NT2/D1 (cell line): ENCODE results near the gene BCL2L12.

Experiments
- DNase-seq: peaks from one replicate; pipeline ENCODE4 v3.0.0-alpha.2; 2011; ENCODE audit warnings: low read depth, low spot score
- H3K27me3 ChIP-seq: 2 replicates; pipeline ENCODE4 v1.6.0; 2011; ENCODE audit warnings: mild to moderate bottlenecking; ENCODE audit not compliant: insufficient read length, insufficient read depth
- H3K36me3 ChIP-seq: 2 replicates; pipeline ENCODE4 v1.6.1; 2011; ENCODE audit warnings: mild to moderate bottlenecking, low read length, mixed read lengths; ENCODE audit not compliant: insufficient read depth, insufficient read length
- H3K4me1 ChIP-seq: 2 replicates; pipeline ENCODE4 v1.5.1; 2011; ENCODE audit not compliant: insufficient read depth, insufficient read length
- H3K4me3 ChIP-seq: 2 replicates; pipeline ENCODE4 v1.5.1; 2011; ENCODE audit warnings: low read depth; ENCODE audit not compliant: insufficient read length
- H3K9ac ChIP-seq: 2 replicates; pipeline ENCODE4 v1.6.0; 2011; ENCODE audit warnings: low read depth; ENCODE audit not compliant: insufficient read length
- H3K9me3 ChIP-seq: 2 replicates; pipeline ENCODE4 v1.5.1; 2011; ENCODE audit warnings: mild to moderate bottlenecking, low read length; ENCODE audit not compliant: insufficient read depth
- SUZ12 ChIP-seq: IDR thresholded peaks from 2 replicates; pipeline ENCODE4 v1.6.1; 2011; ENCODE audit not compliant: insufficient read length, insufficient read depth; ENCODE audit errors: extremely low read depth
- YY1 ChIP-seq: IDR thresholded peaks from 2 replicates; pipeline ENCODE4 v1.6.1; 2011; ENCODE audit not compliant: insufficient read length, insufficient read depth
- ZNF274 ChIP-seq: IDR thresholded peaks from 2 replicates; pipeline ENCODE4 v1.6.1; 2011; ENCODE audit warnings: mild to moderate bottlenecking, low read depth, low read length

Gene BCL2L12

DNA sequence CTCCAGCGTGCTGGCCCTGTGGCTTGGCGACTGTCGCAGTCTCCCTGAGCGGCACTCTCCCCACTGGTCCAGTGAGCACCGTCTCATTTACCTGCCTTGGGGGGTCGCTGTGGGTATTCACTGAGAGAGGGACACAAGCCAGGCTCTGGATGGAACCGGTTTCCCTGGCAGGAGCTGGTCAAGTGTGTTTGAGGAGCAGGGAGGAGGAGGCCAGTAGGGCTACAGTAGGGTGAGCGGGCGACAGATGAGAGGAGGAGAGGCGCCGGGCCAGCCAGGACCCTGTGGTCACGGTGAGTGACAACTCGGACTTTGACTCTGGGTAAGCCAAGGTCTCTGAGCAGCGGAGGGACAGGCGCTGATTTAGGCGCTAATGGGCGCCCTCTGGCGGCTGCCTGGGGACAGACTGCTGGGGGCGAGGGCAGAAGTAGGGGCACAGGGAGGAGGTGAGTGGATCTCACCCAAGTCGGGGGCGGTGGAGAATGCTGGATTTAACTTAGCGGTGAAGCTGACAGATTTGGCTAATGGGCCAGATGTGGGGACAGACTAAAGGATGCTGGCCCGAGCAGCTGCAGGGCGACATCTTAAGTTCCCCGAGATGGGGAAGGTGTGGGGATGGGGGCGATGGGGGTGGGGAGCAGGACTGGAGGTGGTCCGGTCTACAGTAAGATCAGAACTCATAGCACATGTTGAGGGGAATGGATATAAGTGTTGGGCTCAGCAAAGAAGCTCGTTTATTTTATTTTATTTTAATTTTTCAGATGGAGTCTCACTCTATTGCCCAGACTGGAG, 6.6 kb downstream of the BCL2L12 start:
- Histone ChIP-seq H3K4me3 (no peak overlapping the region), H3K9me3 (no peaks in the 10 kb centered on the region), H3K36me3 (peaks cover 46% of the 10 kb centered on the region), H3K27me3 (no peaks in the 10 kb centered on the region), H3K9ac (peak overlapping the region; percentile 67), H3K4me1 (peaks cover 8% of the 10 kb centered on the region)
- no peak for DNase-seq
- TF ChIP-seq SUZ12 (no peak), YY1 (no peak), ZNF274 (no peak)

DNA sequence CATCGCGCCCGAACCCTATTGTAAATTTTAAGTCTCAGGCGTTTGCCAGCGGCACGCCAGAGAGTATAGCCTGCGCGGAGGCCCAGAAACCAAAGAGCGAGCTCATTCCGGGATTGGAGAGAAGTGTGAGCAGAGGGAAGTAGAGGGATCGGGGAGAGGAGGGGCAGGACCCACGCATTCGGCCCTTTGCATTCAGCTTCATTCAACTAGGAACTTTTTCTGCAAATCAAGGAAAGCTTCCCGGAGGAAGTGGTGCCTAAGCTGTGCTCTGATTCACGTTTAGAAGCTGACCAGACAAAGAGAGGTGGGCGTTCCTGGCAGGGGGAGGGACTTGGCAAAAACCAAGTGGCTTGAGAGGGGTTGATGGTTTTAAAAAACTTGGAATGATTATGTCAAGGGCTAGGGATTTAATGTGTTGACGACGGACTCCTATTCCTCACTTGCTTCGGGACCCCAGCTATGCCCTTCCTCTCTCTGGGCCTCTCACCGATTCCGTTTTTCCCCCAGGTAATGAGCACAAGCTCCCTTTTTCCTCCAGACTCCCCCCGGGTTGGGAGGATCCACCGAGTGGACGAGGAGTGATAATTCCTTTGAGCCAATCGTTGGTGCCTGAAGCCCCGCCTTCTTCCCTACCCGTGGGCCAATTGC, 10.5 kb downstream of the BCL2L12 start:
- H3K9me3 ChIP-seq = no peaks in the 10 kb centered on the region
- TF ChIP-seq YY1 = no peak
- peaks cover 35% of the 10 kb centered on the region for H3K36me3 ChIP-seq
- H3K27me3 ChIP-seq = no peaks in the 10 kb centered on the region
- peak; percentile 83 for DNase-seq
- H3K9ac ChIP-seq = peak overlapping the region; percentile 86
- peaks cover 11% of the 10 kb centered on the region for H3K4me1 ChIP-seq
- peak overlapping the region; percentile 72 for H3K4me3 ChIP-seq

DNA sequence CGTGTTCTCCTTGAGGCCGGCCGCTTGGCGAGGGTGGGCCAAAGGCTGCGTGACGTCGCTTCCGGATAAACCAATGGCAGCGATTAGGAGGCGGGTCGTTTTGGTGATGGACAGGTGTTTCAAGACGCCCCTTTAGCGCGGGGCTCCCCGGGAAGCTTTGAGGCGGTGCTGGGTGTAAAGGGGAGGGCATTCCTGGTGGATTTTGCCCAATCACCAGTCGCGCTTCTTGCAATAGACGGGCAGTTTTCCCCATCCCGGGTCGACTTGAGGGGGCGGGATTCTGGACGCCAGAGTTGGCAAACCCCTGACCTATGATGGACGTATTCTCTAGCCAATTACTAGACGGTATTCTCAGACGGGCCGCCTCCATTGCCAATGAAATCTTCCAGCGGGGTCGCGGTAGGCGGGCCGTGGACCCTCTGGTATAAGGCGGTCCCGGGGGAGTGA, 11.1 kb downstream of the BCL2L12 start:
- Histone ChIP-seq H3K4me3 (peak overlapping the region; percentile 98), H3K9ac (peak overlapping the region; percentile 99), H3K36me3 (peaks cover 35% of the 10 kb centered on the region), H3K9me3 (no peaks in the 10 kb centered on the region), H3K4me1 (peaks cover 6% of the 10 kb centered on the region), H3K27me3 (no peaks in the 10 kb centered on the region)
- DNase-seq = peak; percentile 98
- TF ChIP-seq YY1 (no peak), SUZ12 (no peak), ZNF274 (no peak)

DNA sequence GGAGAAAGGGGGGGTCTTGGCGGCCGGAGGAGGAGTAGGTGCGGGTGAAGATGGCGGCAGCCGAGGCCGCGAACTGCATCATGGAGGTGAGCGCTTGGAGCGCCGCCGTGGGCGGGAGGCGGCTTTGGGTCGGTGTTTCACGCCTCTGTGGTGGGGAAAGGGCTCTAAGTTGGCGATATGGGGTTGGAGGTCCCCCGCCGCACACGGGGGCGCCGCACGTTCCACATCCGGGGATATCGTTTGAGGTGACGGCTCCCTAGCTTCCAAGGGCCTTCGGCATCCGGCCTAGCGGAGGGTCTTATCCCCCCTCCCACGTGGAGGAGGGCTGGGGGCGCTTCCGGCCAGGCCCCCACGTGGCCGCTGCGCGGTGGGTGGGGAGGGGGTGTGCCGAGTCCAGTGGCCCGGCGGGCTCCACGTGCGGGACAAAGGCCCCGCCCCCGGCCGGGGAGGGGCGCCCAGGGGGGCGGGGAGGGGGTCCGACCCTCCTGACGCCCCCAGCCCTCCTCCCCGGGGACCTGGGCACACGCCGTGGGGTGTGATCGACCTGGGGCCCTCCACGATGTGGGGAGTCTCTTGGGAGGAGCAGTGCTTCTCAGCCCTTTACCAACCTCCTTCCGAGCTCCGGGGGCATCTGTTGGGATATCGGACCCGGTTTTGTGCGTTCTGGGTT, 11.6 kb downstream of the BCL2L12 start, which contains the start of gene PRMT1:
Gene PRMT1, plus strand, starts transcription at position 41 of the 670 bp plus-strand sequence. Its CDS starts 10 bp downstream, at position 51.
- Histone ChIP-seq H3K36me3 (peaks cover 40% of the 10 kb centered on the region), H3K27me3 (no peaks in the 10 kb centered on the region), H3K4me1 (peaks cover 4% of the 10 kb centered on the region), H3K9me3 (no peaks in the 10 kb centered on the region), H3K9ac (peak within 1 kb of the TSS; percentile 99), H3K4me3 (peak within 1 kb of the TSS; percentile 98)
- no peak for DNase-seq
- no peak for TF ChIP-seq SUZ12
- TF ChIP-seq YY1 = peak; percentile 23
- no peak for TF ChIP-seq ZNF274

DNA sequence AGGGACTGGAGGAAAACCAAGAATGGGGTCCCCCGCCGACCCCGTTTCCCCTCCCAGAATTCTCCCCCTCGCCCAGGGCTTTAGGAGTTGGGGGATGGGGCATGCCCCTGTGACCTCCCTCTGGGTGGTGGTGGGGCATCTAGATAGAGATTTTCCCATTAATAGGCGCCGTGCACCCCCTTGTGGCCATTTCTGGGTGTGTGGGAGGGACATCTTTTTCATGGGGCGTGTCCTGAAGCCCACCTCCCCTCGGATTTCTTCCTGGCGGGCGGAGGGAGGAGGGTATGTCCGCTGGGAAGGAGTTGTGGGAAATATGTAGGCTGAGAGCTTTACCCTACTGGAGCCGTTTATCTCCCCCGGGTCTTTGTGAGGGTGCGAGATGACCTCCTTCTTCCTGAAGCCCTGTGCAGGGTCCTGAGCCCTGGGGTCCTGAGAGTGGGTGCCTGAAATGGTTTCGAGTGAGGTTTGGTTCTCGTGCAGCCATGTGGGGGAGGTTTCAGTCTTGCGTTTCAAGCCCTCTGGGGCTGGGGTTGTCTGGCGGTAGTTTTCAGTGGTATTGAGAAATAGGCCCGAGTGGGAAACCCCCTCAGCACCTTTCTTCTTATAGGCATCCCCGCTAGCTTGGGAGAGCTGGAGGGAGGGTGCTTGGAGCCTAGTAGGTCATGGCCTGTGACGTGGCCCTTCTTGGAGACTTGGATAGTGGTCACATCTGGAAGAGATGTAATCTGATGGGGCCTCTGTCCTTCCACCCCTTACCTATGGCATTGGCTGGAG, 12.4 kb downstream of the BCL2L12 start:
- DNase-seq = peak; percentile 69
- Histone ChIP-seq H3K27me3 (no peaks in the 10 kb centered on the region), H3K4me1 (peaks cover 4% of the 10 kb centered on the region), H3K9ac (peak overlapping the region; percentile 99), H3K4me3 (peak overlapping the region; percentile 98), H3K36me3 (peaks cover 46% of the 10 kb centered on the region), H3K9me3 (no peaks in the 10 kb centered on the region)
- TF ChIP-seq YY1 = no peak
- no peak for TF ChIP-seq SUZ12
- TF ChIP-seq ZNF274 = no peak

DNA sequence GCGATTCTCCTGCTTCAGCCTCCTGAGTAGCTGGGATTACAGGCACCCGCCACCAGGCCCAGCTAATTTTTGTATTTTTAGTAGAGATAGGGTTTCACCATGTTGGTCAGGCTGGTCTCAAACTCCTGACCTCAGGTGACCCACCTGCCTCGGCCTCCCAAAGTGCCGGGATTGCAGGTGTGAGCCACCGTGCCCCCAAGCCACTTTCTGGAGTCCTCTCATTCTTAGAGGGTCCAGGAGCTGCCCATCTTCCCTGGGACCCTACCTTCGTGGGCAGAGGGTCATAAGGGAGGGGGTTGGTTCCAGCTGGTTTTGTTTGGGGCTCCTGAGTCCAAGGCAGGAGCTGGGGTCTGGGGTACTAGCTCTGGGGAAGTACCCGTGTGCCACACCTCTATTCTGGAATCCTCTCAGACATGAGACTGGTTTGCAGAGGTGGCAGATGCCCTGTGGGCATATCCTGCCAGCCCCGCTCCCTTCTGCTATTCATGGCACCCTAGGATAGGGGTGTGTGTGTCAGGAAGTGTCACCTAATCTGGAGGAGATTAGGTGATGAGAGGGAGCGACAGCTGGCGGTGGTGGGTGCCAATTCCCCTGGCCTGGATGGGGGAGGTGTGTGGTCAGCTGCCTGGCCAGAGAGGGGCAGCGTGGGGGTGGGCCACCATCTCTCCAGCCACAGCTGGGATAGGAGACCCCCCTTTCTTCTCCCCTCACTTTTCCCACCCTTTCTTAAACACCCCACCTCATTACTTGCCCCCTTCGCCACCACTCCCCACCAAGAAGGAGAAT, 13.4 kb downstream of the BCL2L12 start:
- Histone ChIP-seq H3K4me3 (no peak overlapping the region), H3K9ac (no peak overlapping the region), H3K4me1 (peaks cover 8% of the 10 kb centered on the region), H3K27me3 (no peaks in the 10 kb centered on the region), H3K36me3 (peaks cover 46% of the 10 kb centered on the region), H3K9me3 (no peaks in the 10 kb centered on the region)
- TF ChIP-seq SUZ12 (no peak), YY1 (no peak), ZNF274 (no peak)
- no peak for DNase-seq
